Measurements from ENCODE around the gene GPR84.

Gene GPR84

GRCh38 chr12:54407183-54407905, 43.1 kb upstream of the GPR84 start:
- peaks cover 94% of the 10 kb centered on the region for H3K36me3 ChIP-seq (ENCODE audit: insufficient read depth, insufficient read length, low read length)
- no peak for TF ChIP-seq YY1 (IDR thresholded peaks at IDR 0.05; ENCODE audit: insufficient read depth, insufficient read length)
- TF ChIP-seq ZNF274 (IDR thresholded peaks at IDR 0.05; ENCODE audit: low read depth, low read length), result no peak
- TF ChIP-seq SUZ12 (IDR thresholded peaks at IDR 0.05; ENCODE audit: extremely low read depth, insufficient read depth, insufficient read length), result no peak

GRCh38 chr12:54405573-54405972, 41.3 kb upstream of the GPR84 start:
- Histone ChIP-seq H3K27me3 (ENCODE audit: insufficient read depth, insufficient read length) (no peaks in the 10 kb centered on the region), H3K9ac (ENCODE audit: insufficient read length, low read depth) (no peak overlapping the region), H3K36me3 (ENCODE audit: insufficient read depth, insufficient read length, low read length) (peaks cover 97% of the 10 kb centered on the region), H3K9me3 (ENCODE audit: insufficient read depth, low read length) (no peaks in the 10 kb centered on the region), H3K4me1 (ENCODE audit: insufficient read depth, insufficient read length) (peaks cover 2% of the 10 kb centered on the region), H3K4me3 (ENCODE audit: insufficient read length, low read depth) (no peak overlapping the region)
- DNase-seq (ENCODE audit: low read depth, low spot score), result no peak
- TF ChIP-seq YY1 (IDR thresholded peaks at IDR 0.05; ENCODE audit: insufficient read depth, insufficient read length), result no peak
- TF ChIP-seq ZNF274 (IDR thresholded peaks at IDR 0.05; ENCODE audit: low read depth, low read length), result no peak
- no peak for TF ChIP-seq SUZ12 (IDR thresholded peaks at IDR 0.05; ENCODE audit: extremely low read depth, insufficient read depth, insufficient read length)

More at GRCh38 chr12:54407183-54407905, 43.1 kb upstream of the GPR84 start:
- Histone ChIP-seq H3K4me3 (ENCODE audit: insufficient read length, low read depth) (no peak overlapping the region), H3K9me3 (ENCODE audit: insufficient read depth, low read length) (no peaks in the 10 kb centered on the region), H3K4me1 (ENCODE audit: insufficient read depth, insufficient read length) (peaks cover 7% of the 10 kb centered on the region), H3K9ac (ENCODE audit: insufficient read length, low read depth) (no peak overlapping the region), H3K27me3 (ENCODE audit: insufficient read depth, insufficient read length) (no peaks in the 10 kb centered on the region)
- DNase-seq (ENCODE audit: low read depth, low spot score), result no peak

DNA sequence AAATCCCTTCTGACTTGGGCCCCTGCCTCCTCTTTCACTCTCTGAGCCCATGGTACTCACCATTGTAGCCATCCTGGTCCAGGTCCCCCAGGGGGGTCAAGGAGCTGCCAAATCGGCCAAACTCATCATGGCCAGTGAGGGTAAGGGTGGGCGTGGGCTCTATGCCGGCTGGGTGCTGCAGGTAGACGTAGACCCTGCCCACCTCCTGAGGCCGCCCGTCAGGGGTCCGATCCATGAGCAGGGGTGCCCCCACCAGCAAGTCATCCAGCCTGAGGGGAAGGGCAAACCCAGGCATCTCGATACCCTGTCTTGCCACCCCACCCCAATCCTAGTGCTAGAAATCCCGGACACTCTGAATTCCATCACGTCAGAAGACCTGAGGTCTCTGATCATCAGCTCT, 40.8 kb upstream of the GPR84 start:
- TF ChIP-seq SUZ12 (IDR thresholded peaks at IDR 0.05; ENCODE audit: extremely low read depth, insufficient read depth, insufficient read length) (no peak), ZNF274 (IDR thresholded peaks at IDR 0.05; ENCODE audit: low read depth, low read length) (no peak), YY1 (IDR thresholded peaks at IDR 0.05; ENCODE audit: insufficient read depth, insufficient read length) (no peak)
- Histone ChIP-seq H3K27me3 (ENCODE audit: insufficient read depth, insufficient read length) (no peaks in the 10 kb centered on the region), H3K9ac (ENCODE audit: insufficient read length, low read depth) (no peak overlapping the region), H3K4me3 (ENCODE audit: insufficient read length, low read depth) (no peak overlapping the region), H3K9me3 (ENCODE audit: insufficient read depth, low read length) (no peaks in the 10 kb centered on the region), H3K36me3 (ENCODE audit: insufficient read depth, insufficient read length, low read length) (peaks cover 97% of the 10 kb centered on the region), H3K4me1 (ENCODE audit: insufficient read depth, insufficient read length) (peaks cover 2% of the 10 kb centered on the region)
- DNase-seq (ENCODE audit: low read depth, low spot score), result no peak

- H3K4me3 ChIP-seq (ENCODE audit: insufficient read length, low read depth), result no peak overlapping the region
- H3K27me3 ChIP-seq (ENCODE audit: insufficient read depth, insufficient read length), result no peaks in the 10 kb centered on the region
- peaks cover 98% of the 10 kb centered on the region for H3K36me3 ChIP-seq (ENCODE audit: insufficient read depth, insufficient read length, low read length)
- no peak overlapping the region for H3K9ac ChIP-seq (ENCODE audit: insufficient read length, low read depth)
- TF ChIP-seq SUZ12 (IDR thresholded peaks at IDR 0.05; ENCODE audit: extremely low read depth, insufficient read depth, insufficient read length) (no peak), ZNF274 (IDR thresholded peaks at IDR 0.05; ENCODE audit: low read depth, low read length) (no peak), YY1 (IDR thresholded peaks at IDR 0.05; ENCODE audit: insufficient read depth, insufficient read length) (no peak)
- no peaks in the 10 kb centered on the region for H3K9me3 ChIP-seq (ENCODE audit: insufficient read depth, low read length)
- peak; percentile 71 for DNase-seq (ENCODE audit: low read depth, low spot score)
- H3K4me1 ChIP-seq (ENCODE audit: insufficient read depth, insufficient read length), result peaks cover 2% of the 10 kb centered on the region
These were observed 40.0 kb upstream of the GPR84 start for GRCh38 chr12:54404061-54405004.

DNA sequence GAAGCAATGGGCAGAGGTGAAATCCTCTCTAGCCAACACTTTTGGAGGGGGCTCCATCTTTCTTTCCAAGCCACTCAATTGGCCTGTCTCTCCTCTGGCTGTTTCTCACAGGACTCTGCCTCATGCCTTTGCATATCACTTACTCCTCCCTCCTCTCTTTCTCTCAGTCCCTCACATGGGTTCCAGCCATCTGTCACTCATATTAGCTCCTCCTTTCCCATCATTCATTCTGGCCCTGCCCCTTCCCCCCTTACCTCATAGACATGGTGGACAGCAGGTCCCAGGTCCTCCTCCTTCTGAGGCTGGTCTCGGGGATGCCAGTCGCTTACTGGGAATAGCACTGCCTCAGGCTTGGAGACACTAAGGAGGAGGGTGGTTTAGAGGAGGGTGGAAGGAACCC, 36.8 kb upstream of the GPR84 start:
- Histone ChIP-seq H3K9me3 (ENCODE audit: insufficient read depth, low read length) (no peaks in the 10 kb centered on the region), H3K4me1 (ENCODE audit: insufficient read depth, insufficient read length) (peaks cover 2% of the 10 kb centered on the region), H3K27me3 (ENCODE audit: insufficient read depth, insufficient read length) (no peaks in the 10 kb centered on the region), H3K9ac (ENCODE audit: insufficient read length, low read depth) (no peak overlapping the region), H3K4me3 (ENCODE audit: insufficient read length, low read depth) (no peak overlapping the region), H3K36me3 (ENCODE audit: insufficient read depth, insufficient read length, low read length) (peaks cover 96% of the 10 kb centered on the region)
- TF ChIP-seq YY1 (IDR thresholded peaks at IDR 0.05; ENCODE audit: insufficient read depth, insufficient read length), result no peak
- TF ChIP-seq ZNF274 (IDR thresholded peaks at IDR 0.05; ENCODE audit: low read depth, low read length), result no peak
- no peak for TF ChIP-seq SUZ12 (IDR thresholded peaks at IDR 0.05; ENCODE audit: extremely low read depth, insufficient read depth, insufficient read length)
- DNase-seq (ENCODE audit: low read depth, low spot score), result no peak

GRCh38 chr12:54398995-54399793, 34.9 kb upstream of the GPR84 start:
- Histone ChIP-seq H3K4me1 (ENCODE audit: insufficient read depth, insufficient read length) (no peaks in the 10 kb centered on the region), H3K4me3 (ENCODE audit: insufficient read length, low read depth) (no peak overlapping the region), H3K27me3 (ENCODE audit: insufficient read depth, insufficient read length) (no peaks in the 10 kb centered on the region), H3K36me3 (ENCODE audit: insufficient read depth, insufficient read length, low read length) (peaks cover 96% of the 10 kb centered on the region), H3K9me3 (ENCODE audit: insufficient read depth, low read length) (no peaks in the 10 kb centered on the region), H3K9ac (ENCODE audit: insufficient read length, low read depth) (no peak overlapping the region)
- DNase-seq (ENCODE audit: low read depth, low spot score), result peak; percentile 77
- TF ChIP-seq SUZ12 (IDR thresholded peaks at IDR 0.05; ENCODE audit: extremely low read depth, insufficient read depth, insufficient read length), result no peak
- no peak for TF ChIP-seq ZNF274 (IDR thresholded peaks at IDR 0.05; ENCODE audit: low read depth, low read length)
- TF ChIP-seq YY1 (IDR thresholded peaks at IDR 0.05; ENCODE audit: insufficient read depth, insufficient read length), result no peak

Measured in NT2/D1 (cell line).